GM23248 (cell line): ENCODE results near the gene MS4A6E.

Experiments
- EZH2 ChIP-seq: fragments of 200-600 bp; sonication (generic); IDR thresholded peaks from 2 replicates; pipeline ENCODE4 v1.6.1; 2018; ENCODE audit warnings: antibody characterized with exemption, mild to moderate bottlenecking; ENCODE audit not compliant: insufficient read depth, poor library complexity, severe bottlenecking
- EZH2phosphoT487 ChIP-seq: fragments of 200-600 bp; sonication (generic); IDR thresholded peaks from 2 replicates; pipeline ENCODE4 v1.6.1; 2018; ENCODE audit warnings: antibody characterized with exemption, moderate library complexity, mild to moderate bottlenecking, low read depth; ENCODE audit not compliant: insufficient read depth

GRCh38 chr11:60318726-60319125, 8.3 kb upstream of the MS4A6E start:
- TF ChIP-seq EZH2phosphoT487 (no peak), EZH2 (no peak)
